GM23248 (cell line): ENCODE results near the gene LDB1.

Experiments
- EZH2 ChIP-seq: fragments of 200-600 bp; sonication (generic); IDR thresholded peaks from 2 replicates; pipeline ENCODE4 v1.6.1; 2018; ENCODE audit warnings: antibody characterized with exemption, mild to moderate bottlenecking; ENCODE audit not compliant: insufficient read depth, poor library complexity, severe bottlenecking
- EZH2phosphoT487 ChIP-seq: fragments of 200-600 bp; sonication (generic); IDR thresholded peaks from 2 replicates; pipeline ENCODE4 v1.6.1; 2018; ENCODE audit warnings: antibody characterized with exemption, moderate library complexity, mild to moderate bottlenecking, low read depth; ENCODE audit not compliant: insufficient read depth

DNA sequence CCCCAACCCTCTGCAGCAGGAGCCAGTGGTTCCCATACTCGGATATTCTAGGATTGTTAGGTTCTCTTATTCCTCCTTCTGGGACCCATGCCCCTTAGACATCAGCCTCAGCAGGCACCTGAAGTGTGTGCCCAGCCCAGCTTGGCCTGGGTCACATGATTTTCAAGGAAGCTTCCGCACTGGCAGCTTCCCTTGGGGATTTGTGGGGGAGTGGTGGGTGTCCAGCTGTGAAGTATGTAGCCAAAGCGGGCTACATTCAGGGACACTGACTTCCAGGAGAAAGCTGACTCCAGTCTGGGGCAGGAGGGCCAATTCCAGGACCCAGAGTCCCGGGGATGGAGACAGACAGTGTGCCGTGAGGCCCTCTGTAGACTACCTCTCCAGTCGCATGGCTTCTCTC is 1.3 kb downstream of the LDB1 start:
- no peak for TF ChIP-seq EZH2phosphoT487
- no peak for TF ChIP-seq EZH2
